Activated CD4-positive, alpha-beta T cell treated with anti-CD3 and anti-CD28 coated beads, Interleukin-2, amount 10 ng/mL, durations not matched to agents 24 days and 14 days (primary cell): Measurements from ENCODE around the gene LMBR1. TPM values are rescaled to one million over a fixed set of nuclear protein-coding genes. Genes with fewer than 3 reads are reported as not detected.
A peak's percentile ranks its signal among the peaks of the same experiment; 100 is the strongest.
"Not testable (repeated sequence)": the region's sequence is repeated elsewhere in the genome, so short reads cannot be mapped to it uniquely, and the experiment has no call there.

Experiments used
- DNase-seq: peaks from one replicate; pipeline ENCODE4 v3.0.0; 2022
- H3K27ac Mint-ChIP-seq: one replicate; pipeline ENCODE4 v1.8.0; 2022; ENCODE audit warnings: mild to moderate bottlenecking, mixed read lengths
- H3K27me3 Mint-ChIP-seq: one replicate; pipeline ENCODE4 v1.8.0; 2022; ENCODE audit warnings: mixed read lengths
- H3K36me3 Mint-ChIP-seq: one replicate; pipeline ENCODE4 v1.8.0; 2022; ENCODE audit warnings: low read depth, mild to moderate bottlenecking, mixed read lengths
- H3K4me1 Mint-ChIP-seq: one replicate; pipeline ENCODE4 v1.8.0; 2021; ENCODE audit warnings: mixed read lengths
- H3K4me3 Mint-ChIP-seq: one replicate; pipeline ENCODE4 v1.8.0; 2022; ENCODE audit warnings: mild to moderate bottlenecking, moderate library complexity, mixed read lengths
- H3K9me3 Mint-ChIP-seq: one replicate; pipeline ENCODE4 v1.8.0; 2021; ENCODE audit warnings: mixed read lengths
- intact Hi-C: fragments of 100-400 bp; cut with micrococcal nuclease; formaldehyde crosslinking; loops from one replicate; pipeline ENCODE4 v1.15.1; 2023
- total RNA-seq: library from RNA; stranded (reverse); gene quantifications from 2 replicates; pipeline ENCODE4 v1.2.3, GENCODE V29; 2022

LMBR1 gene
- total RNA-seq, 1 donor from 2014 or later, result 63.6 TPM

DNA sequence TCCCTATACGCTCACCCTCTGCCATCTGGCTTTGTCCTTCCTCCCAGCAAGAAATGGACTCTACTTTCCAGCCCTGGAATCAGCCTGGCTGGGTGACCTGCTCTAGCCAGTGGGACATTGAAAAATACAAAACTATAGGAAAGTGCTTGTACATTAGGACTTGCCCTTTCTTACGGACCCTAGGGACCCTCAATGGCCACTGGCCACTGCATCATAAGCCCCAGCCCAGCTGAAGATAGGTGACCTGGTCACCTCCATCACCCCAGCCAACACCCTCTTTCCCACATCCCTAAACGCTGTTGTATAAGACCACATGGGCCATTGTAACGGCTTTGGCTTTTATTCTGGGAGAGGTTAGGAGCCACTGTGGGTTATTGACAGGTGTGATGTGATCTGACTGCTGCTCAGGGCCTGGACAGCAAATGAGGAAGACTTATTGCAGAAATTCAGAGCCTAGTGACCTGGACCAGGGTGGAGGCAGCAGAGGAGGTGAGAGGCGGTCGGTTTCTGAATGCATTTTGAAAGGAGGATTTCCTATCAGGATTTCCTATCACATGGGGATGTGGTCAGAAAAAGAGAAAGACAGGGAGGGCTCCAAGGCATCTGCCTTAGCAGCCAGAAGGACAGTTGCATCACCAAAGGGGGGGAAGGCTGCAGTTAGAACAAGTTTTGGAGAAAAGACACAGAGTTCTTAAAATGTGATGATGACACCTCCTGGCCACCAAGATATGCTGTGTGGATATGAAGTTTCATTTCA, 2.2 kb upstream of the LMBR1 start:
- Mint-ChIP-seq H3K4me3 (peak overlapping the region; percentile 40), H3K27me3 (peaks cover under 1% of the 10 kb centered on the region), H3K36me3 (peaks cover 2% of the 10 kb centered on the region), H3K27ac (peak overlapping the region; percentile 45), H3K9me3 (no peaks in the 10 kb centered on the region), H3K4me1 (peaks cover 34% of the 10 kb centered on the region)
- intact Hi-C loops, result loop anchor here (10.0 kb wide), 1 partner anchor 960 kb away; no protein-coding TSS in a partner anchor
- DNase-seq, result peak; percentile 67

DNA sequence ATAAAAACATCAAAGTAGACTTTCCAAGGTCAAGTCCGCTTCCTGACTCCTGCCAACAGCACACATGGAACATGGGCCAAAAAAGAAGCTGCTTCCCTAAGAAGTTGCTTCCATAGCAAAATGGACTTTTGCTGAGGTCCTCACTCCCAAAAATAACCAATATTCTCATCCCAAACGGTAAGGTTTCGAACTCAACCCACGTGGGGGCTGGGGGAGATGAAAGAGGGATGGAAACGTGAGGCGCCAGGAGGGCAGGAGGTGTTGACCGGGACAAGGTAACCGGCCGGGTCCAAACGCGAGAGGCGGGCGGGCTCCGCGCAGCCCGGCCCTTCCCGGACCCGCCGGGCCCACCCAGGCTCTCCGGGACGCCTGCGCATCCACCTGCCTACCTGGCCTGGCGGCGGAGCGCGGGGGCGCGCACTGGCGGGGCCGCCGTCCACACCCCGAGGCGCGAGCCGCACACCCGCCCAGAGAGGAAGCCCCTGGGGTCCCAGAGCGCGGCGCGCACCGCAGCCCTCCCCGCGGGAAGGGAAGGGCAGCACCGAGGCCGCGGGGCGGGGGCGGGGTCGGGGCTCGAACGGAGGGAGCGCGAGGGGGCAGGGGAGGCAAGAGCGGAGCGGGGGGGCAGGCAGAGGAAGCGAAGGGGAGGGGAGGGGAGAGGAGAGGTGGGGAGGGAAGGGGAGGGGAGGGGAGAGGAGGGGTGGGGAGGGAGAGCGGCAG, 742 bp downstream of the LMBR1 start:
- peak overlapping the region; percentile 89 for H3K4me3 Mint-ChIP-seq
- H3K27me3 Mint-ChIP-seq, result no peaks in the 10 kb centered on the region
- H3K36me3 Mint-ChIP-seq, result peaks cover 13% of the 10 kb centered on the region
- peaks cover 36% of the 10 kb centered on the region for H3K4me1 Mint-ChIP-seq
- peak overlapping the region; percentile 94 for H3K27ac Mint-ChIP-seq
- no peaks in the 10 kb centered on the region for H3K9me3 Mint-ChIP-seq
- intact Hi-C loops, result loop anchor here (2.0 to 10.0 kb wide), 4 partner anchors 251 to 1593 kb away; partner anchors contain the start of genes DNAJB6 and RNF32
- peak; percentile 91 for DNase-seq

DNA sequence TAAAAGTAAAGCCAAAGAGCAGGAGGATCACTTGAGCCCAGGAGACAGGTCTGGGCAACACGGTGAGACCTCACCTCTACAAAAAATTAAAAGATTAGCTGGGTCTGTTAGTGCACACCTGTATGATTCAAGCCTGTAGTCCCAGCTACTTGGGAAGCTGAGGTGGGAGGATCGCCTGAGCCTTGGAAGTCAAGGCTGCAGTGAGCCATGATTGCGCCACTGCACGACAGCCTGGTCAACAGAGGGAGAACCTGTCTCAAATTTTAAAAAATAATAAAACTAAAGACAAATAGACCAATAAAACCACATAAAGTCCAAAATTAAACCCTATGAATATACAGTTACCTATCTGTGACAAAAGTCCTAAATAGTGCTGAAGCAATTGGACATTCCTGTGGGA, 3.2 kb downstream of the LMBR1 start:
- H3K27me3 Mint-ChIP-seq, result no peaks in the 10 kb centered on the region
- peaks cover 18% of the 10 kb centered on the region for H3K4me1 Mint-ChIP-seq
- intact Hi-C loops, result loop anchor here (10.0 kb wide), 1 partner anchor 965 kb away; no protein-coding TSS in a partner anchor
- peaks cover 19% of the 10 kb centered on the region for H3K36me3 Mint-ChIP-seq
- DNase-seq, result no peak
- no peak overlapping the region for H3K27ac Mint-ChIP-seq
- H3K9me3 Mint-ChIP-seq, result peaks cover 2% of the 10 kb centered on the region
- H3K4me3 Mint-ChIP-seq, result no peak overlapping the region

DNA sequence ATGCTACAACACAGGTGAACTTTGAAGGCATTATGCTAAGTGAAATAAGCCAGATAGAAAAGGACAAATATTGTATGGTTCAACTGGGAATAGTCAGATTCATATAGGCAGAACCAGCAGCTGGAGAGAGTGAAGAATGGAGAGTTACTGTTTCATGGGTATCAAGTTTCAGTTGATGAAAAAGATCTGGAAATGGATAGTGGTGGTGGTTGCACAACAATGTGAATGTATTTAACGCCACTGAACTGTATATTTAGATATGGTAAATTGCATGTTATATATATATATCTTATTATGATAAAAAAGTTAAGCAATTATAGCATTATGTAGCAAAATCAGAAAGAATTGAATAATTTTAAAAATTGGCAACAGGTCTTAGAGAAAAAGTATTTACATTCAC, 3.9 kb downstream of the LMBR1 start:
- Mint-ChIP-seq H3K36me3 (peaks cover 24% of the 10 kb centered on the region), H3K27me3 (no peaks in the 10 kb centered on the region), H3K27ac (no peak overlapping the region), H3K4me3 (no peak overlapping the region), H3K4me1 (peaks cover 17% of the 10 kb centered on the region), H3K9me3 (peaks cover 6% of the 10 kb centered on the region)
- DNase-seq, result no peak
- intact Hi-C loops, result no loop called here

DNA sequence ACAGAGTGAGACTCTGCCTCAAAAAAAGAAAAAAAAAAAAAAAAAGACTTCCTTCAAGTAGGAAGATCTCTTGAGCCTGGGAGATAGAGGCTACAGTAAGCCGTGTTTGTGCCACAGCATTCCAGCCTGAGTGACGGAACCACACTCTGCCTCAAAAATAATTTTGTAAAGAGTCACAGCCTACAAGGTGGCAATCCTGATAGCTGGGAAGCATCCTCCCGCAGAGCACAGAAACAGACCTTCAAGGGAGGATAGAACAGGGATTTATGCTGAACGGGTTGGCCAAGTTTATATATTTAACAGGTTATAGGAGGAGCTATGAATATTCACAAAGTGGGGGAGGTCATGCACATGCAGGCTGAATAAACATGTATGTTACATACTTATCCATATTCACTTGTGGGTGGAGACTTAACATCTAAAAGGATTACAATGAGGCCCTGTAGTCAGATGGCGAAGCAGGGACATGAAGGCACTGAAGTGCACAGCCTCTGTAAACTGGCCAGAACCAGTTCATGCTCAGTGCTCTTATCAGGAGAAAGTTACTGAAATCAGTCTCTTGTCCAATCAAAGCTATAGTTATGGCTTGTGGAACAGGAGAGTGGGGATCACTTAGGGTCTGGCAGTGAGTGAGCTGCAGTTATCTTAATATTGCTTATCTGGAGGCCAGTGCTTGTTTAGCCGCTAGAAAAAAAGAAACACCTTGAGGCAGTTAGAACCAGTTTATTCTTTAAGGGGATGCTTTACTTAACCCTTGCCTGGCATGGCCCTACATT, 6.8 kb downstream of the LMBR1 start:
- H3K36me3 Mint-ChIP-seq, result peaks cover 45% of the 10 kb centered on the region
- H3K27ac Mint-ChIP-seq, result no peak overlapping the region
- intact Hi-C loops, result no loop called here
- no peak overlapping the region for H3K4me3 Mint-ChIP-seq
- no peak for DNase-seq
- H3K27me3 Mint-ChIP-seq, result no peaks in the 10 kb centered on the region
- H3K4me1 Mint-ChIP-seq, result peaks cover 25% of the 10 kb centered on the region
- peaks cover 6% of the 10 kb centered on the region for H3K9me3 Mint-ChIP-seq

GRCh38 chr7:156881679-156882078, 11.3 kb downstream of the LMBR1 start:
- Mint-ChIP-seq H3K27ac (no peak overlapping the region), H3K4me1 (peaks cover 37% of the 10 kb centered on the region), H3K36me3 (peaks cover 65% of the 10 kb centered on the region), H3K27me3 (no peaks in the 10 kb centered on the region), H3K9me3 (peaks cover 15% of the 10 kb centered on the region), H3K4me3 (no peak overlapping the region)
- intact Hi-C loops, result no loop called here
- no peak for DNase-seq

- Mint-ChIP-seq H3K27me3 (no peaks in the 10 kb centered on the region), H3K36me3 (peaks cover 71% of the 10 kb centered on the region), H3K4me1 (peaks cover 20% of the 10 kb centered on the region), H3K27ac (no peak overlapping the region), H3K9me3 (peaks cover 17% of the 10 kb centered on the region), H3K4me3 (no peak overlapping the region)
- no peak for DNase-seq
- intact Hi-C loops, result no loop called here
Observed at GRCh38 chr7:156875766-156876165, 17.2 kb downstream of the LMBR1 start.

- H3K27ac Mint-ChIP-seq, H3K4me1 Mint-ChIP-seq, intact Hi-C loops: not testable (repeated sequence)
Observed at GRCh38 chr7:156868363-156868762, 24.6 kb downstream of the LMBR1 start.

DNA sequence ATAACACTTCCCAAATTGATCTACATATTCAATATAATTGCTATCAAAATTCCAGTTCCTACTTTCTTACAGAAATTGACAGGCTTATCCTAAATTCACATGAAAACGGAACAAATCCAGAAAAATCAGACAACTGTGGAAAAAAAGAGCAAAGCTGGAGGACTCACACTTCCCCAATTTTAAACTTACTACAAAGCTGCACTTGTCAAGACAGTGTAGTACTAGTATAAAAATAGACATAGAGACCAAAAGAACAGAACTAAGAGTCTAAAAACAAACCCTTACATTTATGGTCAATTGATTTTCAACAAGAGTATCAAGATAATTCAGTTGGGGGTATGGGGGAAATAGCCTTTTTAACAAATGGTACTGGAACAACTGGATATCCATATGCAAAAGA, 27.5 kb downstream of the LMBR1 start:
- no peak overlapping the region for H3K4me3 Mint-ChIP-seq
- peaks cover 9% of the 10 kb centered on the region for H3K9me3 Mint-ChIP-seq
- H3K4me1 Mint-ChIP-seq, result peaks cover 8% of the 10 kb centered on the region
- H3K27me3 Mint-ChIP-seq, result no peaks in the 10 kb centered on the region
- no peak for DNase-seq
- intact Hi-C loops, result no loop called here
- no peak overlapping the region for H3K27ac Mint-ChIP-seq
- peaks cover 34% of the 10 kb centered on the region for H3K36me3 Mint-ChIP-seq

More at GRCh38 chr7:156868363-156868762, 24.6 kb downstream of the LMBR1 start:
- H3K9me3 Mint-ChIP-seq, H3K27me3 Mint-ChIP-seq, DNase-seq, H3K4me3 Mint-ChIP-seq: not testable (repeated sequence)
- H3K36me3 Mint-ChIP-seq, result peaks cover 35% of the 10 kb centered on the region

GRCh38 chr7:156862022-156862421, 31.0 kb downstream of the LMBR1 start:
- H3K27me3 Mint-ChIP-seq, H3K4me1 Mint-ChIP-seq, DNase-seq, H3K4me3 Mint-ChIP-seq, intact Hi-C loops, H3K27ac Mint-ChIP-seq: not testable (repeated sequence)
- H3K36me3 Mint-ChIP-seq, result peaks cover 56% of the 10 kb centered on the region
- H3K9me3 Mint-ChIP-seq, result peaks cover 15% of the 10 kb centered on the region

DNA sequence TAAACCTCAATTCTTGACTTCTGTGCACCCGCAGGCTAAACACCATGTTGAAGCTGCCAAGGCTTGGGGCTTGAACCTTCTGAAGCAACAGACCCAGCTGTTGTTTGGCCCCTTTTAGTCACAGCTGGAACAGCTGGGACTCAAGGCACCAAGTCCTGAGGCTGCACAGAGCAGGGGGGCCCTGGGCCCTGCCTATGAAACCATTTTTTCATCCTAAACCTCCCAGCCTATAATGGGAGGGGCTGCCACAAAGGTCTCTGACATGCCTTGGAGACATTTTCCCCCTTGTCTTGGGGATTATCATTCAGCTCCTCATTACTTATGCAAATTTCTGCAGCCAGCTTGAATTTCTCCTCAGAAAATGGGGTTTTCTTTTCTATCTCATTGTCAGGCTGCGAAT, 31.8 kb downstream of the LMBR1 start:
- Mint-ChIP-seq H3K27me3 (no peaks in the 10 kb centered on the region), H3K9me3 (peaks cover 15% of the 10 kb centered on the region), H3K4me3 (no peak overlapping the region), H3K27ac (no peak overlapping the region), H3K4me1 (peaks cover 3% of the 10 kb centered on the region), H3K36me3 (peaks cover 61% of the 10 kb centered on the region)
- DNase-seq, result no peak
- intact Hi-C loops, result no loop called here

DNA sequence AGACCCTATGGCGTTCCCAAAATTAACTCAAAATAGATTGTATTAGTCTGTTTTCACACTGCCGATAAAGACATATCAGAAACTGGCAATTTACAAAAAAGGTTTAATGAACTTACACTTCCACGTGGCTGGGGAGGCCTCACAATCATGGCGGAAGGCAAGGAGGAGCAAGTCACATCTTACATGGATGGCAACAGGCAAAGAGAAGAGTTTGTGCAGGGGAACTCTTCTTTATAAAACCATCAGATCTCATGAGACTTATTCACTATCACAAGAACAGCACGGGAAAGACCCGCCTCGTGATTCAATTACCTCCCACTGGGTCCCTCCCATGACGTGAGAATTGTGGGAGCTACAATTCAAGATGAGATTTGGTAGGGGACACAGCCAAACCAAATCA, 32.9 kb downstream of the LMBR1 start:
- H3K27ac Mint-ChIP-seq, H3K4me3 Mint-ChIP-seq, H3K4me1 Mint-ChIP-seq, H3K27me3 Mint-ChIP-seq, DNase-seq, intact Hi-C loops: not testable (repeated sequence)
- Mint-ChIP-seq H3K9me3 (peaks cover 19% of the 10 kb centered on the region), H3K36me3 (peaks cover 59% of the 10 kb centered on the region)

- no peaks in the 10 kb centered on the region for H3K27me3 Mint-ChIP-seq
- H3K4me3 Mint-ChIP-seq, result no peak overlapping the region
- no peak for DNase-seq
- H3K4me1 Mint-ChIP-seq, result peaks cover 3% of the 10 kb centered on the region
- H3K27ac Mint-ChIP-seq, result no peak overlapping the region
- peaks cover 66% of the 10 kb centered on the region for H3K36me3 Mint-ChIP-seq
- intact Hi-C loops, result no loop called here
- H3K9me3 Mint-ChIP-seq, result peaks cover 19% of the 10 kb centered on the region
Observed at GRCh38 chr7:156858523-156858922, 34.5 kb downstream of the LMBR1 start.

DNA sequence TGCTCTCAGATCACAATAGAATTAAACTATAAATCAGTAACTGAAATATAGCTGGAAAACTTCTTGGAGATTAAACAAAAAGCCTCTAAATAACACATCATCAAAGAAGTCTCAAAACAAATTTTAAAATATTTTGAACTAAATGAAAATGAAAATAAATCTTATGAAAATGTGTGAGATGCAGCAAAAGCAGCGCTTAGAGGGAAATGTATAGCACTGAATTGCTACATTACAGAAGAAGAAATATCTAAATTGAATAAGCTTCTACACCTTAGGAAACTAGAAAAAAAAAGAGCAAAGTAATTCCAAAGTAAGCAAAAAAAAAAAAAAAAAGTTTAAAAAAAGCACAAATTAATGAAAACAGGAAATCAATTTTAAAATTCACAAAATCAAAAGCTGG, 35.2 kb downstream of the LMBR1 start:
- Mint-ChIP-seq H3K9me3 (peaks cover 19% of the 10 kb centered on the region), H3K4me3 (no peak overlapping the region), H3K36me3 (peaks cover 63% of the 10 kb centered on the region), H3K27me3 (no peaks in the 10 kb centered on the region), H3K27ac (no peak overlapping the region), H3K4me1 (peaks cover 3% of the 10 kb centered on the region)
- intact Hi-C loops, result no loop called here
- DNase-seq, result no peak
